HCT116 (cell line): ENCODE data around the gene OR4D2. TPM values are rescaled to one million over a fixed set of nuclear protein-coding genes. Genes with fewer than 3 reads are reported as not detected.

Source experiments
- ATAC-seq: fragments of 200-7000 bp; cut with Tn5 transposase; 2 replicates; pipeline ENCODE4 v1.9.1; 2020; ENCODE audit warnings: mild to moderate bottlenecking, moderate library complexity
- BruUV-seq: library from RNA; stranded (reverse); fragments of 400-500 nt; replicated peaks from 2 replicates; lab custom pipeline; 2021; lab: Mats Ljungman, UMichigan
- CTCF ChIA-PET: fragments of 300-600 bp; sonication (Branson Sonifier 250); formaldehyde crosslinking; loops from one replicate; lab custom pipeline; 2021; ENCODE audit warnings: antibody characterized with exemption; lab: Charles Lee
- POLR2A ChIA-PET: fragments of 300-600, 350-600 bp; sonication (Branson Sonifier 250); formaldehyde crosslinking; loops from one replicate; lab custom pipeline; 2021; ENCODE audit warnings: antibody characterized with exemption; lab: Charles Lee
- RAD21 ChIA-PET, 2 experiments: fragments of 300-600 bp; sonication (Branson Sonifier 250); formaldehyde crosslinking; loops; one replicate each; lab custom pipeline; 2023; ENCODE audit warnings: low total read pairs in 2 of 2; ENCODE audit not compliant: uncharacterized antibody in 2 of 2, unreplicated experiment in 2 of 2, low non-redundant PET in 1 of 2; lab: Charles Lee
- DNase-seq: peaks from one replicate; pipeline ENCODE4 v3.0.0-alpha.2; 2010; ENCODE audit warnings: low read depth, low spot score
- H2AFZ ChIP-seq: fragments of 200-600 bp; shearing (Covaris generic), sonication (generic); 2 replicates; pipeline ENCODE4 v1.6.1; 2017; ENCODE audit warnings: low read depth, mixed run types, mixed read lengths, antibody characterized with exemption, low read length; ENCODE audit not compliant: poor library complexity, severe bottlenecking
- H3K27ac ChIP-seq: 2 replicates; pipeline ENCODE4 v1.5.1; 2012; ENCODE audit warnings: low read depth, low read length
- H3K27me3 ChIP-seq: fragments of 200-600 bp; sonication (generic); 2 replicates; pipeline ENCODE4 v1.6.1; 2016; ENCODE audit warnings: mixed run types, low read length, mixed read lengths; ENCODE audit not compliant: insufficient read depth
- H3K36me3 ChIP-seq, 2 experiments: fragments of 200-500 bp in 1 of 2; fragments of 200-600 bp in 1 of 2; sonication (Bioruptor generic) in 1 of 2; sonication (generic) in 1 of 2; 2 replicates each; pipeline versions ENCODE4 v1.5.1 to v1.6.1; 2014 to 2016; ENCODE audit warnings: low read length in 2 of 2, inconsistent platforms in 1 of 2, mixed read lengths in 1 of 2, mixed run types in 1 of 2; ENCODE audit not compliant: insufficient read depth in 2 of 2, control insufficient read depth in 1 of 2
- H3K4me1 ChIP-seq, 2 experiments: fragments of 200-600 bp in 1 of 2; sonication (generic) in 1 of 2; 2 replicates each; pipeline versions ENCODE4 v1.5.1 to v1.6.1; 2012 to 2017; ENCODE audit warnings: low read length in 2 of 2, inconsistent platforms in 1 of 2, mild to moderate bottlenecking in 1 of 2, mixed read lengths in 1 of 2, mixed run types in 1 of 2, moderate library complexity in 1 of 2; ENCODE audit not compliant: insufficient read depth in 2 of 2, control insufficient read depth in 1 of 2
- H3K4me2 ChIP-seq: fragments of 200-600 bp; sonication (generic); 2 replicates; pipeline ENCODE4 v1.6.1; 2017; ENCODE audit warnings: mixed run types, low read length, mixed read lengths
- H3K4me3 ChIP-seq, 2 experiments: fragments of 200-600 bp in 1 of 2; sonication (generic) in 1 of 2; replicated peaks in 1 of 2; 2 replicates each; pipeline ENCODE4 v1.5.1; 2011 to 2016; ENCODE audit warnings: low read length in 2 of 2, control low read depth in 1 of 2, low read depth in 1 of 2, mild to moderate bottlenecking in 1 of 2, mixed read lengths in 1 of 2, mixed run types in 1 of 2
- H3K79me2 ChIP-seq: fragments of 200-600 bp; sonication (generic); 2 replicates; pipeline ENCODE4 v1.6.1; 2017; ENCODE audit warnings: mild to moderate bottlenecking, mixed run types, low read length, moderate library complexity, mixed read lengths; ENCODE audit not compliant: insufficient read depth
- H3K9ac ChIP-seq: fragments of 200-600 bp; sonication (generic); 2 replicates; pipeline ENCODE4 v1.6.1; 2016; ENCODE audit warnings: low read length, mixed read lengths
- H3K9me2 ChIP-seq: fragments of 200-600 bp; sonication (generic), shearing (Covaris generic); 2 replicates; pipeline ENCODE4 v1.6.1; 2017; ENCODE audit warnings: mixed run types, mild to moderate bottlenecking, moderate library complexity; ENCODE audit not compliant: insufficient read depth
- H3K9me3 ChIP-seq, 2 experiments: fragments of 200-500 bp in 1 of 2; fragments of 200-600 bp in 1 of 2; sonication (Bioruptor generic) in 1 of 2; sonication (generic) in 1 of 2; 2 replicates each; pipeline ENCODE4 v1.6.1; 2014 to 2017; ENCODE audit warnings: low read length in 2 of 2, mixed read lengths in 2 of 2, inconsistent platforms in 1 of 2, low read depth in 1 of 2, mild to moderate bottlenecking in 1 of 2, mixed run types in 1 of 2, moderate library complexity in 1 of 2; ENCODE audit not compliant: control insufficient read depth in 1 of 2, insufficient read depth in 1 of 2
- H4K20me1 ChIP-seq: fragments of 200-600 bp; sonication (generic), shearing (Covaris generic); 2 replicates; pipeline ENCODE4 v1.6.1; 2017; ENCODE audit warnings: mixed run types, mild to moderate bottlenecking, moderate library complexity; ENCODE audit not compliant: insufficient read depth
- POLR2A ChIP-seq: IDR thresholded peaks from 2 replicates; pipeline ENCODE4 v1.7.0; 2011; ENCODE audit warnings: borderline replicate concordance; ENCODE audit not compliant: insufficient read depth, insufficient read length; ENCODE audit errors: extremely low read depth
- intact Hi-C: fragments of 100-400 bp; cut with micrococcal nuclease; formaldehyde crosslinking; loops from 2 replicates; pipeline ENCODE4 v1.10.0; 2022
- total RNA-seq: library from RNA; stranded (reverse); gene quantifications from one replicate; pipeline ENCODE4 v1.2.1, GENCODE V29; 2021; ENCODE audit not compliant: unreplicated experiment
- TF ChIP-seq, protein P1 (sequence below): IDR thresholded peaks from 2 replicates; pipeline ENCODE4 v1.6.1; 2012
- TF ChIP-seq, protein P2 (sequence below), 3 experiments: fragments of 200-600 bp in 1 of 3; sonication (generic) in 1 of 3; IDR thresholded peaks in 2 of 3; conservative IDR thresholded peaks in 1 of 3; 2 replicates each; pipeline ENCODE4 v1.5.1; 2012 to 2017; ENCODE audit warnings: low read depth in 2 of 3, low read length in 2 of 3, antibody characterized with exemption in 1 of 3, borderline replicate concordance in 1 of 3, control low read depth in 1 of 3, mild to moderate bottlenecking in 1 of 3, mixed read lengths in 1 of 3, mixed run types in 1 of 3, moderate library complexity in 1 of 3; ENCODE audit not compliant: insufficient read depth in 1 of 3
- TF ChIP-seq, protein P3 (sequence below): IDR thresholded peaks from 2 replicates; pipeline ENCODE4 v1.6.1; 2012; ENCODE audit warnings: low read depth

OR4D2 gene
- total RNA-seq, 1 experiment from 2014 or later, result not detected

DNA sequence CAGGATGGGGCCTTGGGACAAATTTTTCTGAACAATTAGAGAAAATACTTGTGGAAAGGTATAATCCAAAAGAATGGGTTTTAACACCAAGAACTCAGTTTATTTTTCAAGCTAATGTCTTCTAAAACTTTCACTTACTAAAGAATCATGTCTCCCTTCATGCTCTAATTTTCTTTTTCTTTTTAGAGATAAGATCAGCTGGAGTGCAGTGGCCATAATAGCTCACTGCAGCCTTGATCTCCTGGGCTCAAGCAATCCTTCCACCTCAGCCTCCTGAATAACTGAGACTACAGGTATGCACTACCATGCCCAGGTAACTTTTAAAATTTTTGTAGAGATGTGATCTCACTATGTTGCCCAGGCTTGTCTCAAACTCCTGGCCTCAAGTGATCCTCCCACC lies 13.1 kb upstream of the OR4D2 start:
- ChIA-PET POLR2A (no interaction called here), CTCF (interaction anchor here (0.6 kb wide), 1 partner anchor 897 kb away, joined by 3 read pairs; no protein-coding TSS in a partner anchor), RAD21 (no interaction called here)
- intact Hi-C loops, result no loop called here
- TF ChIP-seq, protein P1, sequence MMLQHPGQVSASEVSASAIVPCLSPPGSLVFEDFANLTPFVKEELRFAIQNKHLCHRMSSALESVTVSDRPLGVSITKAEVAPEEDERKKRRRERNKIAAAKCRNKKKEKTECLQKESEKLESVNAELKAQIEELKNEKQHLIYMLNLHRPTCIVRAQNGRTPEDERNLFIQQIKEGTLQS, result no peak
- TF ChIP-seq, protein P2, sequence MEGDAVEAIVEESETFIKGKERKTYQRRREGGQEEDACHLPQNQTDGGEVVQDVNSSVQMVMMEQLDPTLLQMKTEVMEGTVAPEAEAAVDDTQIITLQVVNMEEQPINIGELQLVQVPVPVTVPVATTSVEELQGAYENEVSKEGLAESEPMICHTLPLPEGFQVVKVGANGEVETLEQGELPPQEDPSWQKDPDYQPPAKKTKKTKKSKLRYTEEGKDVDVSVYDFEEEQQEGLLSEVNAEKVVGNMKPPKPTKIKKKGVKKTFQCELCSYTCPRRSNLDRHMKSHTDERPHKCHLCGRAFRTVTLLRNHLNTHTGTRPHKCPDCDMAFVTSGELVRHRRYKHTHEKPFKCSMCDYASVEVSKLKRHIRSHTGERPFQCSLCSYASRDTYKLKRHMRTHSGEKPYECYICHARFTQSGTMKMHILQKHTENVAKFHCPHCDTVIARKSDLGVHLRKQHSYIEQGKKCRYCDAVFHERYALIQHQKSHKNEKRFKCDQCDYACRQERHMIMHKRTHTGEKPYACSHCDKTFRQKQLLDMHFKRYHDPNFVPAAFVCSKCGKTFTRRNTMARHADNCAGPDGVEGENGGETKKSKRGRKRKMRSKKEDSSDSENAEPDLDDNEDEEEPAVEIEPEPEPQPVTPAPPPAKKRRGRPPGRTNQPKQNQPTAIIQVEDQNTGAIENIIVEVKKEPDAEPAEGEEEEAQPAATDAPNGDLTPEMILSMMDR (IDR thresholded peaks at IDR 0.05 in 2 of 3, conservative IDR thresholded peaks at IDR 0.05 in 1 of 3; ENCODE audit: borderline replicate concordance in 1 of 3, insufficient read depth in 1 of 3, low read depth in 2 of 3, low read length in 2 of 3), result 0 out of 6 replicates have a peak, but pooled peaks of 1 of the 3 experiments have one; percentile 14
- TF ChIP-seq, protein P3, sequence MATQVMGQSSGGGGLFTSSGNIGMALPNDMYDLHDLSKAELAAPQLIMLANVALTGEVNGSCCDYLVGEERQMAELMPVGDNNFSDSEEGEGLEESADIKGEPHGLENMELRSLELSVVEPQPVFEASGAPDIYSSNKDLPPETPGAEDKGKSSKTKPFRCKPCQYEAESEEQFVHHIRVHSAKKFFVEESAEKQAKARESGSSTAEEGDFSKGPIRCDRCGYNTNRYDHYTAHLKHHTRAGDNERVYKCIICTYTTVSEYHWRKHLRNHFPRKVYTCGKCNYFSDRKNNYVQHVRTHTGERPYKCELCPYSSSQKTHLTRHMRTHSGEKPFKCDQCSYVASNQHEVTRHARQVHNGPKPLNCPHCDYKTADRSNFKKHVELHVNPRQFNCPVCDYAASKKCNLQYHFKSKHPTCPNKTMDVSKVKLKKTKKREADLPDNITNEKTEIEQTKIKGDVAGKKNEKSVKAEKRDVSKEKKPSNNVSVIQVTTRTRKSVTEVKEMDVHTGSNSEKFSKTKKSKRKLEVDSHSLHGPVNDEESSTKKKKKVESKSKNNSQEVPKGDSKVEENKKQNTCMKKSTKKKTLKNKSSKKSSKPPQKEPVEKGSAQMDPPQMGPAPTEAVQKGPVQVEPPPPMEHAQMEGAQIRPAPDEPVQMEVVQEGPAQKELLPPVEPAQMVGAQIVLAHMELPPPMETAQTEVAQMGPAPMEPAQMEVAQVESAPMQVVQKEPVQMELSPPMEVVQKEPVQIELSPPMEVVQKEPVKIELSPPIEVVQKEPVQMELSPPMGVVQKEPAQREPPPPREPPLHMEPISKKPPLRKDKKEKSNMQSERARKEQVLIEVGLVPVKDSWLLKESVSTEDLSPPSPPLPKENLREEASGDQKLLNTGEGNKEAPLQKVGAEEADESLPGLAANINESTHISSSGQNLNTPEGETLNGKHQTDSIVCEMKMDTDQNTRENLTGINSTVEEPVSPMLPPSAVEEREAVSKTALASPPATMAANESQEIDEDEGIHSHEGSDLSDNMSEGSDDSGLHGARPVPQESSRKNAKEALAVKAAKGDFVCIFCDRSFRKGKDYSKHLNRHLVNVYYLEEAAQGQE, result no peak
- TF ChIP-seq POLR2A, result no peak
- Histone ChIP-seq H3K4me1 (no peaks in the 10 kb centered on the region), H3K27me3 (peaks cover 63% of the 10 kb centered on the region), H2AFZ (no peak overlapping the region), H3K27ac (no peak overlapping the region), H3K9me3 (no peaks in the 10 kb centered on the region), H3K9me2 (no peaks in the 10 kb centered on the region), H3K36me3 (no peaks in the 10 kb centered on the region), H3K4me3 (no peak overlapping the region), H3K9ac (no peak overlapping the region), H3K79me2 (no peaks in the 10 kb centered on the region), H4K20me1 (no peaks in the 10 kb centered on the region), H3K4me2 (no peak overlapping the region)
- BruUV-seq, result no TSS peak
- ATAC-seq, result no peak
- no peak for DNase-seq
